DMS153 (cell line): ENCODE measurements around the gene TMCC1.
"Not testable (repeated sequence)": the region's sequence is repeated elsewhere in the genome, so short reads cannot be mapped to it uniquely, and the experiment has no call there.

Source experiments
- DNase-seq: peaks from one replicate; lab custom pipeline; 2025; lab: John Stamatoyannopoulos, UW

Gene TMCC1

GRCh38 chr3:129650256-129650872, 243.1 kb downstream of the TMCC1 start:
- DNase-seq = no peak

- no peak for DNase-seq
Measured at GRCh38 chr3:129648391-129648790, 245.1 kb downstream of the TMCC1 start.

DNA sequence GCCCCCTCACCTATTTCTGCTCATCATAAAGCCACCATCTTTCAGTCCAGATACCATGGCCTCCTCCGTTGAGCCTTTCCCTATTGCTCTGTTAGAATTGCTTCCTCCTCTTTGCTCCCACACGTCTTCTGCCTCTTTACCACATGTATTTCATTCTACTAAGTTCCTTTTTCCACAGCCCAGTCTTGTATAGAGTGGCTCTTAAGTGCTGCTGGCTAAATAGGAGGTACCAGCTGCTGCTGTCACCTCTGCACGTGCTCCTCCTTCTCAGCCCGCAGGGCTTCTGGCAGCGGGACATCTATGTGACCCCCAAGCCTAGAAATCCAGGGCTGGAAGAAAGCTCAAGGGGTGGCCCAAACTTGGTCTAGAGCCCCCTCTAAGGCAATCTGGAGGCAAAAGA, 248.2 kb downstream of the TMCC1 start:
- DNase-seq = no peak

DNA sequence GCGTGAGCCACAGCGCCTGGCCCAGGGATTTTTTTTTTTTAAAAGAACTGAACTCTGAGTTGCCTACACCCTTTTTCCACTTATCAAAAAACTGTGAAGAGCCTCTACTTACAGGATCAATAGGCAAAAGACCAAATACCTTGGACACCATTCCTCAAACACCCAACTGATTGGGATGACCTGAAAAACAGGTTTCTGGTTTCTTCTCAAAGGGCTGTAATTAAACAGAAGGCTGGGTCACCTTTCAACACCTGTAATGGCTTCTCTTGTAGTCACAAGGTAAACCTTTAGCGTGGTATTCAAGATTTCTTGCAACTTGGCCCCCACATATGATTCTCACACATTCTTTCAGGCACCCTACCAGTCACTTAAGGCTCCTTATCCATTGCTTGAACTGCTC, 248.7 kb downstream of the TMCC1 start:
- no peak for DNase-seq

- DNase-seq = not testable (repeated sequence)
Measured at GRCh38 chr3:129641567-129642260, 251.8 kb downstream of the TMCC1 start.

DNA sequence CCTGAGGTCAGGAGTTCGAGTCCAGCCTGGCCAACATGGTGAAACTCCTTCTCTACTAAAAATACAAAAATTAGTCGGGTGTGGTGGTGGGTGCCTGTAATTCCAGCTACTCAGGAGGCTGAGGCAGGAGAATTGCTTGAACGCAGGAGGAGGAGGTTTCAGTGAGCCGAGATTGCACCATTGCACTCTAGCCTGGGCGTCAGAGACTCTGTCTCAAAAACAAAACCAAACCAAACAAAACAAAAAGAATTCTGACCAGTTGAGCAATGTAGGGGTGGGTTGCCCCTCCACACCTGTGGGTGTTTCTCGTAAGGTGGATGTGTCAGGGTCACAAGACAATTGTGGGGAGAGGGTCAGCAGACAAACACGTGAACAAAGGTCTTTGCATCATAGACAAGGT, 252.5 kb downstream of the TMCC1 start:
- not testable (repeated sequence) for DNase-seq

DNA sequence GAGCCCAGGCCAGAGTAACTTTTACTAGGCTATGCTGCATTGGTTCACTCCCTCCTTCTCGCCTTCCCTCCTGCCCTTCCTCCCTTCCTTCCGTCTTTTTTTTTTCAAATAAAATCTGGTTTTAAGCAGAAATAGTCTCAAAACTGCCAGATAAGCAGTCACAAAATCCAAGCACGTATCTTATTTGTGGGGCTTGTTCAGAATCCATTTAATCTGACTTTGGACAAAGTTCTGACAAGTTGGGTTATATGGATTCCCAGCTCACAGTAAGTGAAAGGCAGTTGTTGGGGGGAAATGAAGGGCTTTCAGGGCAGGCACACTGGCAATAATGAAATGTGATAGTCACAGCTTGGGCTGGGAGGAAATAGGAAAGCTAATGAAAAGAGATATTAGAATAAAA, 255.0 kb downstream of the TMCC1 start:
- no peak for DNase-seq

DNA sequence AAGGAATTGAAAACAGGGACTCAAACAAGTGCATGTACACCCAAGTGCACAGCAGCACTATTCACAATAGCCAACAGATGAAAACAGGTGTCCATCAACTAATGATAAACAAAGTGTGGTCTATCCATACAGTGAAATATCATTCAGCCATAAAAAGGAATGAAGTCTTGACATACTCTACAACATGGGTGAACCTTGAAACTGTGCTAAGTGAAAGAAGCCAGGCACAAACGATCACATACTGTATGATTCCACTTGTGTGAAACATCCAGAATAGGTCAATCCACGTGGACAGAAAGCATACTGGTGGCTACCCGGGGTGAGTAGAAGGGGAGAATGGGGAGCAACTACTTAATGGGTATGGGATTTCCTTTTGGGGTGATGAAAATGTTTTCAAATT, 257.4 kb downstream of the TMCC1 start:
- DNase-seq = no peak

GRCh38 chr3:129635656-129636055, 257.9 kb downstream of the TMCC1 start:
- no peak for DNase-seq

- no peak for DNase-seq
Measured at GRCh38 chr3:129633751-129634481, 259.6 kb downstream of the TMCC1 start.

GRCh38 chr3:129632977-129633376, 260.5 kb downstream of the TMCC1 start:
- no peak for DNase-seq

GRCh38 chr3:129632556-129632955, 261.0 kb downstream of the TMCC1 start:
- DNase-seq = no peak

GRCh38 chr3:129632056-129632455, 261.5 kb downstream of the TMCC1 start:
- DNase-seq = no peak

- no peak for DNase-seq
Measured at GRCh38 chr3:129629011-129629410, 264.5 kb downstream of the TMCC1 start.

- DNase-seq = no peak
Measured at GRCh38 chr3:129628169-129628522, 265.4 kb downstream of the TMCC1 start.

DNA sequence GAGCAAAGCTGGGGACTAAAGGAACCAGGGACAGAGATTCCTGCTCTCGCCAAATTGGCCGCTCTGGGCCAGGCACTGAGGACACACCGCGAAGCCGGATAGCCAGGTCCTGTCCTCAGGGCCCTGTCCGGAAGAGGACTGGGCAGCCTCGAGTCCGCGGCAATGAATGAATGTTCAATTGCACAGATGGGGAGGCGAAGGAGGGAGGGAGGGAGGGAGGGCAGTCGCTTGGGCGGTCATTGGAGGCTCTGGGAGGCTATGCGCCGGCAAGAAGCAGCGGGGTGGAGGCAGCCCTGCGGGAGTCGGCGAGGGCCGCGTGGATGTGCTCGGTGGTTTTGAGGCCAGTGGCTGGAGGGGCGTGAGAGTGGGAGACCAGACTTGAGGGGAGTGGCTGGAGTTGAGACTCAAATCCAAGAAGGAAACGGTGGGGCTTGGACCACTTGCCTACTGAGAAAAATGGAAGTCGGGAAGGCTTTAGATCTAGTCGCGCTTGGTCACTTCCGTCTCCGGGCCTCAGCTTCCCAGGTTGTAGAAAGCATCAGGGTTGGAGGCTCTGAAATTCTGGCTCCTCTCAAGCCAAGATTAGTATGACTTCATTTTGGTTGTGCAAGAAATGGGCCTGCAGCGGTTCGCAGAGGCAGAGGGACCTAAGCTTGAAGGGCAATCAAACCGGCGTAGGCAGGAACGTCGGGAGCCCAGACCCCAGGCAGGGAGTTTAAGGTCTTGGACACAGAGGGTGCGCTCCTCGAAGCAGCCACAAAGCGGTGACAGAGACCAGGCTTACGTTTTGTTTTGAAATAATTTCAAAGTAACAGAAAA, 266.0 kb downstream of the TMCC1 start:
- peak; percentile 61 for DNase-seq

GRCh38 chr3:129626744-129627349, 266.7 kb downstream of the TMCC1 start:
- peak; percentile 73 for DNase-seq

GRCh38 chr3:129625072-129625874, 268.2 kb downstream of the TMCC1 start:
- DNase-seq = no peak

- DNase-seq = no peak
Measured at GRCh38 chr3:129624347-129625071, 269.0 kb downstream of the TMCC1 start.

- DNase-seq = peak; percentile 50
Measured at GRCh38 chr3:129623447-129624118, 269.9 kb downstream of the TMCC1 start.
